Measurements from ENCODE around the gene GFER. TPM values are rescaled to one million over a fixed set of nuclear protein-coding genes. Genes with fewer than 3 reads are reported as not detected.

Gene GFER
- total and polyA plus RNA-seq, 2 of the 8 experiments (the other 6 are each of a cell fraction or from before 2014, with no cell fraction given), result 17.7 to 37.9 TPM

DNA sequence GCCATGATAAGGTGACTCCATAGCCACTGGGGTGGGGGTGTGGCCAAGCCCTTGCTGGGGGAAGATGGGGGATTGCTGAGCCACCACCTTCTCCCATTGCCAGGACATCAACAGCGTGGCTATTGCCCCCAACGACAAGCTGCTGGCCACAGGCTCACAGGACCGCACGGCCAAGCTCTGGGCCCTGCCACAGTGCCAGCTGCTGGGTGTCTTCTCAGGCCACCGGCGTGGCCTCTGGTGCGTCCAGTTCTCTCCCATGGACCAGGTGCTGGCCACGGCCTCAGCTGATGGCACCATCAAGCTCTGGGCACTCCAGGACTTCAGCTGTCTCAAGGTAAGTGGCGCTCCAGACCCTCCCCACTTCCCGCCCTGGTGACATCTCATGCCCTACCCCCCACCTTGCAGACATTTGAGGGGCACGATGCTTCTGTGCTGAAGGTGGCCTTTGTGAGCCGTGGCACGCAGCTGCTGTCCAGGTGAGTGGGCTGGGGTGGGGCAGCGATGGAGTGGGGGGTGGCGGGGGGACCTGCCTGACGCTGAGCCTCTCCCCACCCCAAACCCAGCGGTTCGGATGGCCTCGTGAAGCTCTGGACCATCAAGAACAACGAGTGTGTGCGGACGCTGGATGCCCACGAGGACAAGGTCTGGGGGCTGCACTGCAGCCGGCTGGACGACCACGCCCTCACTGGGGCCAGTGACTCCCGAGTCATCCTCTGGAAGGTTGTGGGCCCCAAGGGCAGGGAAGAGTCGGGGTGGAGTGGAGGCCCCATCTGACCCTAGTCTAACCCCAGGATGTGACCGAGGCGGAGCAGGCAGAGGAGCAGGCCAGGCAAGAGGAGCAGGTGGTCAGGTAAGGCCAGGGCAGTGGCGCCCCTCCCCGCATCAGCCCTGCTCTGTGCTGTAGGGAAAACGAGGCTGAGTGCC, 6.8 kb upstream of the GFER start (continued):
- TF ChIP-seq, protein P1, sequence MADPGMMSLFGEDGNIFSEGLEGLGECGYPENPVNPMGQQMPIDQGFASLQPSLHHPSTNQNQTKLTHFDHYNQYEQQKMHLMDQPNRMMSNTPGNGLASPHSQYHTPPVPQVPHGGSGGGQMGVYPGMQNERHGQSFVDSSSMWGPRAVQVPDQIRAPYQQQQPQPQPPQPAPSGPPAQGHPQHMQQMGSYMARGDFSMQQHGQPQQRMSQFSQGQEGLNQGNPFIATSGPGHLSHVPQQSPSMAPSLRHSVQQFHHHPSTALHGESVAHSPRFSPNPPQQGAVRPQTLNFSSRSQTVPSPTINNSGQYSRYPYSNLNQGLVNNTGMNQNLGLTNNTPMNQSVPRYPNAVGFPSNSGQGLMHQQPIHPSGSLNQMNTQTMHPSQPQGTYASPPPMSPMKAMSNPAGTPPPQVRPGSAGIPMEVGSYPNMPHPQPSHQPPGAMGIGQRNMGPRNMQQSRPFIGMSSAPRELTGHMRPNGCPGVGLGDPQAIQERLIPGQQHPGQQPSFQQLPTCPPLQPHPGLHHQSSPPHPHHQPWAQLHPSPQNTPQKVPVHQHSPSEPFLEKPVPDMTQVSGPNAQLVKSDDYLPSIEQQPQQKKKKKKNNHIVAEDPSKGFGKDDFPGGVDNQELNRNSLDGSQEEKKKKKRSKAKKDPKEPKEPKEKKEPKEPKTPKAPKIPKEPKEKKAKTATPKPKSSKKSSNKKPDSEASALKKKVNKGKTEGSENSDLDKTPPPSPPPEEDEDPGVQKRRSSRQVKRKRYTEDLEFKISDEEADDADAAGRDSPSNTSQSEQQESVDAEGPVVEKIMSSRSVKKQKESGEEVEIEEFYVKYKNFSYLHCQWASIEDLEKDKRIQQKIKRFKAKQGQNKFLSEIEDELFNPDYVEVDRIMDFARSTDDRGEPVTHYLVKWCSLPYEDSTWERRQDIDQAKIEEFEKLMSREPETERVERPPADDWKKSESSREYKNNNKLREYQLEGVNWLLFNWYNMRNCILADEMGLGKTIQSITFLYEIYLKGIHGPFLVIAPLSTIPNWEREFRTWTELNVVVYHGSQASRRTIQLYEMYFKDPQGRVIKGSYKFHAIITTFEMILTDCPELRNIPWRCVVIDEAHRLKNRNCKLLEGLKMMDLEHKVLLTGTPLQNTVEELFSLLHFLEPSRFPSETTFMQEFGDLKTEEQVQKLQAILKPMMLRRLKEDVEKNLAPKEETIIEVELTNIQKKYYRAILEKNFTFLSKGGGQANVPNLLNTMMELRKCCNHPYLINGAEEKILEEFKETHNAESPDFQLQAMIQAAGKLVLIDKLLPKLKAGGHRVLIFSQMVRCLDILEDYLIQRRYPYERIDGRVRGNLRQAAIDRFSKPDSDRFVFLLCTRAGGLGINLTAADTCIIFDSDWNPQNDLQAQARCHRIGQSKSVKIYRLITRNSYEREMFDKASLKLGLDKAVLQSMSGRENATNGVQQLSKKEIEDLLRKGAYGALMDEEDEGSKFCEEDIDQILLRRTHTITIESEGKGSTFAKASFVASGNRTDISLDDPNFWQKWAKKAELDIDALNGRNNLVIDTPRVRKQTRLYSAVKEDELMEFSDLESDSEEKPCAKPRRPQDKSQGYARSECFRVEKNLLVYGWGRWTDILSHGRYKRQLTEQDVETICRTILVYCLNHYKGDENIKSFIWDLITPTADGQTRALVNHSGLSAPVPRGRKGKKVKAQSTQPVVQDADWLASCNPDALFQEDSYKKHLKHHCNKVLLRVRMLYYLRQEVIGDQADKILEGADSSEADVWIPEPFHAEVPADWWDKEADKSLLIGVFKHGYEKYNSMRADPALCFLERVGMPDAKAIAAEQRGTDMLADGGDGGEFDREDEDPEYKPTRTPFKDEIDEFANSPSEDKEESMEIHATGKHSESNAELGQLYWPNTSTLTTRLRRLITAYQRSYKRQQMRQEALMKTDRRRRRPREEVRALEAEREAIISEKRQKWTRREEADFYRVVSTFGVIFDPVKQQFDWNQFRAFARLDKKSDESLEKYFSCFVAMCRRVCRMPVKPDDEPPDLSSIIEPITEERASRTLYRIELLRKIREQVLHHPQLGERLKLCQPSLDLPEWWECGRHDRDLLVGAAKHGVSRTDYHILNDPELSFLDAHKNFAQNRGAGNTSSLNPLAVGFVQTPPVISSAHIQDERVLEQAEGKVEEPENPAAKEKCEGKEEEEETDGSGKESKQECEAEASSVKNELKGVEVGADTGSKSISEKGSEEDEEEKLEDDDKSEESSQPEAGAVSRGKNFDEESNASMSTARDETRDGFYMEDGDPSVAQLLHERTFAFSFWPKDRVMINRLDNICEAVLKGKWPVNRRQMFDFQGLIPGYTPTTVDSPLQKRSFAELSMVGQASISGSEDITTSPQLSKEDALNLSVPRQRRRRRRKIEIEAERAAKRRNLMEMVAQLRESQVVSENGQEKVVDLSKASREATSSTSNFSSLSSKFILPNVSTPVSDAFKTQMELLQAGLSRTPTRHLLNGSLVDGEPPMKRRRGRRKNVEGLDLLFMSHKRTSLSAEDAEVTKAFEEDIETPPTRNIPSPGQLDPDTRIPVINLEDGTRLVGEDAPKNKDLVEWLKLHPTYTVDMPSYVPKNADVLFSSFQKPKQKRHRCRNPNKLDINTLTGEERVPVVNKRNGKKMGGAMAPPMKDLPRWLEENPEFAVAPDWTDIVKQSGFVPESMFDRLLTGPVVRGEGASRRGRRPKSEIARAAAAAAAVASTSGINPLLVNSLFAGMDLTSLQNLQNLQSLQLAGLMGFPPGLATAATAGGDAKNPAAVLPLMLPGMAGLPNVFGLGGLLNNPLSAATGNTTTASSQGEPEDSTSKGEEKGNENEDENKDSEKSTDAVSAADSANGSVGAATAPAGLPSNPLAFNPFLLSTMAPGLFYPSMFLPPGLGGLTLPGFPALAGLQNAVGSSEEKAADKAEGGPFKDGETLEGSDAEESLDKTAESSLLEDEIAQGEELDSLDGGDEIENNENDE (IDR thresholded peaks at IDR 0.05; ENCODE audit: insufficient replicate concordance, low read length), result no peak
- TF ChIP-seq CREB1 (IDR thresholded peaks at IDR 0.05) (no peak), MAFK (IDR thresholded peaks at IDR 0.05; ENCODE audit: low read depth, low read length) (no peak), BACH1 (IDR thresholded peaks at IDR 0.05; ENCODE audit: low read length) (no peak), POLR2AphosphoS5 (IDR thresholded peaks at IDR 0.05; ENCODE audit: low read depth, low read length) (no peak), NANOG (IDR thresholded peaks at IDR 0.05; ENCODE audit: insufficient read depth, low read depth, low read length, poor library complexity, severe bottlenecking) (no peak), BRCA1 (IDR thresholded peaks at IDR 0.05; ENCODE audit: low read depth, low read length) (no peak)
